Femur (tissue), 1 donor: ENCODE measurements around the gene KCNQ5.

Source experiments
- DNase-seq: peaks from one replicate; pipeline ENCODE4 v3.0.0-alpha.2; 2017

The KCNQ5 gene

DNA sequence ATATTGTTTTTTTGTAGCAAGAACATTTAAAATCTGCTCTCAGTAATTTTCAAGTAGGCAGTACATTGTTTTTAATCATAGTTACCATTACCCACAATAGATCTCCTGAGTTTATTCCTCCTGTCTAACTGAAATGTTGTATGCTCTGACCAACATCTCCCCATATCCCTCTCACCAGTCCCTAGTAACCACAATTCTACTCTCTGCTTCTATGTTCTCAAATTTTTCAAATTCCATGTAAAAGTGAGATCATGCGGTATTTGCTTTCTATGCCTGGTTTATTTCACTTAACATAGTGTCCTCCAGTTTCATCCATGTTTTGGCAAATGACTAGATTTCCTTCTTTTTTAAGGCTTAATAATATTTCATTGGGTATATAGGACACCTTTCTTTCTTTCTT lies 300.5 kb downstream of the KCNQ5 start:
- DNase-seq = no peak

GRCh38 chr6:72925136-72925535 lies 303.3 kb downstream of the KCNQ5 start:
- DNase-seq = no peak

GRCh38 chr6:72930556-72931132 lies 308.8 kb downstream of the KCNQ5 start:
- DNase-seq = no peak

- DNase-seq = no peak
Observed at GRCh38 chr6:72931325-72931887, 309.5 kb downstream of the KCNQ5 start.

GRCh38 chr6:72933233-72933632 lies 311.4 kb downstream of the KCNQ5 start:
- no peak for DNase-seq

GRCh38 chr6:72936766-72937559 lies 315.1 kb downstream of the KCNQ5 start:
- no peak for DNase-seq

DNA sequence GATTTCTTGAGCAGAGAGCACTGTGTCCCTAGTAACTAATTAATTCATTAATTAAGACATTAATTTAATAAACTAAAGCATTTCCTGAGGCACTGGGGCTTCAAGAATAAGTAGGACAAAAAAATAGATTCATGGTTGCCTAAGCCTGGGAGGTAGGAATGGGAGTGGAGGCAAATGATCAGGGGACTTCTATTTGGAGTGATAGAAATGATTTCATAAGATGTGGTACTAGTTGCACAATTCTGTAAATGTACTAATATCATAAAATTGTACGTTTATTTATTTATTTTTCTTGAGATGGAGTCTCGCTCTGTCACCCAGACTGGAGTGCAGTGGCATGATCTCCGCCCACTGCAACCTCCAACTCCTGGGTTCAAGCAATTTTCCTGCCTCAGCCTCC lies 316.2 kb downstream of the KCNQ5 start:
- DNase-seq = no peak

DNA sequence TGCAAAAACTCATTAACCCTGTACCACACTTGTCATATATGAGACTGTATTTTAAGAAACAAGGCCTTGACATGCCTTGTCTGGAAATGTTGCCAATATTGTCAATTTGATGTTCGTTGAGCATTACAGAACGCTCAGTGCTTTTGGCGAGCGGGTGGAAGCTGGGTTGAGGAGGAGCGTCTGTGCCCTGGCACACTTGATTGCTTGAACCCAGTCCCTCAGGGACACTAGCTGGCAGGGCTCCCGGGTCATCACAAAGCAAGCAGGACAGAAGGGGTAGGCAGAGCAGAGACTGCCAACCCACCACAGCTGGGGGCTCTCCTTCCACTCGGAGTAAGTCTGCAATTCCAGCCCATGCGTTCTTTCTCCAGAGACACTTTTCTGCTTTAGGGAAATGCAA lies 317.1 kb downstream of the KCNQ5 start:
- DNase-seq = no peak

DNA sequence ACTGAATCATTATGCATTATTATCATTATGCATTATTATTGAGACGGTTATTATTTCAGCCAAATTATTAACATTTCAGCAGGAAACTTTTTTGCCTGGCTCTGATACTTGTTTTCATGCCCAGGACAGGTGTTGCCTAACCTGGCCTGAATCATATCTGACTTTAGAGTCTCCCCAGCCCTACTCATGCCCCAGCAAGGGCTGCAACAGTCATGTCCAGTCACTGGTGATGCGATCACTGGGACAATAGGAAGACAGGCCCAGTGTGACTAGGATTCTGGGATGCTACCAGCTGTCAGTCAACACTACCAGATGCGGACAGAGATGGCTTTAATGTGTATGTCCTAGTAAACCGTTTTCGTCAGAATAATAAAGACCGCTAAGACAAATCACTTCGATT lies 318.4 kb downstream of the KCNQ5 start:
- no peak for DNase-seq

GRCh38 chr6:72941263-72941662 lies 319.4 kb downstream of the KCNQ5 start:
- DNase-seq = no peak

GRCh38 chr6:72941751-72942150 lies 319.9 kb downstream of the KCNQ5 start:
- DNase-seq = no peak

- no peak for DNase-seq
Observed at GRCh38 chr6:72943699-72944098, 321.8 kb downstream of the KCNQ5 start.

GRCh38 chr6:72944660-72945059 lies 322.8 kb downstream of the KCNQ5 start:
- DNase-seq = no peak

DNA sequence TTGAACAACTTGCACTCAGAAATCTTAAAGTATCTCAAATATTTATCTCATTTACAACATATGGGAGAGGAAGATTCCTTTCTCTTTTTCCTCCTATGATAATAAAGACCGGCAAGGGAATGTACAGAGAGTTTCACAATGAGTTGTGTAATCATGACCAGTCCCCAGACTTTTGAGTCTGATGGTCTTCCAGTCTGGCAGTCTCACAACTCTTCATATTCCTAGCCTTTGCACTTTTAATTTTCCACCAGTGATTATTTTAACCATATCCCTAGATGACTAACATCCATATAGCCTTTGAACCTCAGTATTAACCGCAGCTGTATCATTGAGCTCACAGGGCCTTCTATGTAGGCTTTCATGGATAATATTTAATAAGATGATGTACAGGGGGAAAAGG lies 324.9 kb downstream of the KCNQ5 start:
- no peak for DNase-seq

DNA sequence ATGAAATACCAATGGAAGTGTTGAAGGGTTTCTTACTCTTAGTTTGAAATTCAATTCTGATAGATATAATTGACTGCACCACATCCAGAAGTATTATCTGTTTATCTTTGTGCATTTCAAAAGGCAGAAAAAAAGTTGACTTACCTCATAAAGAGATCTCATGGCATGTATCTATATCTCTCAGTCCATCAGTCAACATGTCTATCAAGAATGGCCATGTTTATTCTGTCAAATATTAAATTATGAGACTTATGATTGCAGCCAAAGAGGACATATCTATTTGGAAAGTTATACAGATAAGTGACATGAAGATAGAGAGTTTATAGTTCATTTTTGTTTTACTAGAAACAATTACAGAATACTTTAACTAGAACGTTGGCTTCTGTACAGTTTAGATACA lies 325.7 kb downstream of the KCNQ5 start:
- no peak for DNase-seq

DNA sequence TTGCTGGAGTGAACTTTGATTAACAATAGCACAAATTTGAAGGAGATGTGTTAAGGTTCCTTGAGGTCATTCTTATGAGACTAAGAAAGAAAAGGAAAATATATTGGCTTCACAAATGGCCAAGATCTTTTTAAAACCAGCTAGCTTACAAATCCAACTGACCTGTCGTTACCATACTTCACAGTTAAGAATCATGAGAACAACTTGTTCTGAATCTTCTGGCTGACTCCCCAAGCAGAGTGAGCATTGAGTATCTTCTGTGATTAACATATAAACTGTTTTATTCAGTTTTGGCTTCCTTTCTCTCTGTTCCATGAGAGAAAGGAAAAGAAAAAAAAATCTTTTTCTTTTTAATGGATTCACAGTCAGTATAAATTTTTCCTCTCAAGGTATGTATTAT lies 326.3 kb downstream of the KCNQ5 start:
- no peak for DNase-seq

GRCh38 chr6:72950114-72950860 lies 328.4 kb downstream of the KCNQ5 start:
- DNase-seq = no peak

GRCh38 chr6:72952808-72953630 lies 331.2 kb downstream of the KCNQ5 start:
- DNase-seq = no peak

GRCh38 chr6:72953971-72954381 lies 332.1 kb downstream of the KCNQ5 start:
- no peak for DNase-seq

DNA sequence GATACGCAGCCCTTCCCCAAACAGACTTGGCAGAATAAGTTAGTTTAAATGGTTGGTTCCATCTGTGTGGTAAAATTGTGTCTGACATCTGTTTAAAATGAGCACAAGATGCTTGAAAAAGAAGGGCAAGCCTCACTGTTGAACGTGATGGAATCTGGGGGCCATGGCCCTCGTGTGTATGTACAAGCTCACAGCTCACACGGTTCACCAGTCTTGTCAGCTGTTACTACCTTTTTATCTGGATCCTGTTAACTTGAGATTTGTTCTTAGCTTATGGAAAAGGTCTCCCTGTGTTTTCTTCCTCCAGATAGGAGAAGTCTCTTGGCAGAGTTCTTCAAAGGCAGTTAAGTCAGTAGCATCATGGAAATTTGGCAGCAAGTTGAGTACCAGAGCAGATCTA lies 332.9 kb downstream of the KCNQ5 start:
- no peak for DNase-seq

GRCh38 chr6:72955666-72956065 lies 333.8 kb downstream of the KCNQ5 start:
- no peak for DNase-seq

- no peak for DNase-seq
Observed at GRCh38 chr6:72956272-72956671, 334.4 kb downstream of the KCNQ5 start.

- no peak for DNase-seq
Observed at GRCh38 chr6:72959821-72960220, 338.0 kb downstream of the KCNQ5 start.
